ENCODE results near the gene ATP13A3.

- TF ChIP-seq POLR2A (IDR thresholded peaks at IDR 0.05; ENCODE audit: low read length) = no peak
- TF ChIP-seq GATA1 (IDR thresholded peaks at IDR 0.05; ENCODE audit: low read depth, low read length) = no peak
These were observed 110.6 kb downstream of the ATP13A3 start for GRCh38 chr3:194376241-194376560.
